Lung (tissue), 12 donors: ENCODE measurements around the gene ATP6V0D1. TPM values are rescaled to one million over a fixed set of nuclear protein-coding genes. Genes with fewer than 3 reads are reported as not detected.
"Not testable (repeated sequence)": the region's sequence is repeated elsewhere in the genome, so short reads cannot be mapped to it uniquely, and the experiment has no call there.

Experiments
- ATAC-seq: fragments of 200-7000 bp; cut with Tn5 transposase; one replicate; pipeline ENCODE4 v1.9.1; 2020; ENCODE audit warnings: moderate number of reproducible peaks; ENCODE audit not compliant: insufficient read depth, low FRiP score
- DNase-seq, 3 donors: peaks; one replicate each; pipeline ENCODE4 v3.0.0-alpha.2; 2013 to 2017
- H3K27ac ChIP-seq, 2 donors: one replicate each; pipeline ENCODE4 v1.5.1; 2013; ENCODE audit warnings: mild to moderate bottlenecking in 2 of 2, moderate library complexity in 2 of 2, control low read depth in 1 of 2, inconsistent platforms in 1 of 2, low read depth in 1 of 2, low read length in 1 of 2
- H3K27me3 ChIP-seq, 3 donors: one replicate each; pipeline ENCODE4 v1.5.1; 2013; ENCODE audit warnings: low read length in 2 of 3; ENCODE audit not compliant: control insufficient read depth in 3 of 3, insufficient read depth in 3 of 3
- H3K36me3 ChIP-seq, 4 donors: one replicate each; pipeline ENCODE4 v1.5.1; 2013; ENCODE audit warnings: low read length in 4 of 4, mild to moderate bottlenecking in 1 of 4, moderate library complexity in 1 of 4; ENCODE audit not compliant: control insufficient read depth in 4 of 4, insufficient read depth in 4 of 4
- H3K4me1 ChIP-seq, 5 donors: one replicate each; pipeline ENCODE4 v1.5.1; 2013; ENCODE audit warnings: low read length in 5 of 5, mild to moderate bottlenecking in 2 of 5, moderate library complexity in 1 of 5; ENCODE audit not compliant: control insufficient read depth in 5 of 5, insufficient read depth in 5 of 5
- H3K4me3 ChIP-seq: one replicate; pipeline ENCODE4 v1.5.1; 2013; ENCODE audit warnings: mild to moderate bottlenecking, control low read depth, moderate library complexity
- H3K9ac ChIP-seq, 2 donors: one replicate each; pipeline ENCODE4 v1.5.1; 2013; ENCODE audit warnings: low read length in 2 of 2, control low read depth in 1 of 2; ENCODE audit not compliant: insufficient read depth in 1 of 2
- H3K9me3 ChIP-seq, 4 donors: one replicate each; pipeline ENCODE4 v1.5.1; 2013; ENCODE audit warnings: low read length in 3 of 4, mild to moderate bottlenecking in 1 of 4, moderate library complexity in 1 of 4; ENCODE audit not compliant: control insufficient read depth in 4 of 4, insufficient read depth in 3 of 4
- WGBS, 2 donors: extraction: QIAGEN DNeasy Blood & Tissue Kit; methylation state at CpG; one replicate each; pipeline ENCODE4 v1.1.7; 2013; 5-methylcytosine and 5-hydroxymethylcytosine counted together
- polyA plus RNA-seq, 2 donors: library from polyadenylated mRNA; stranded (reverse); fragments of 200-250 nt; gene quantifications; one replicate each; pipeline ENCODE4 v1.2.1, GENCODE V29; 2013
- total RNA-seq, 2 donors: library from RNA; depleted of rRNA in 1 of 2; stranded (reverse); fragments of >200 nt in 1 of 2; gene quantifications; one replicate each; pipeline ENCODE4 v1.2.1, GENCODE V29; 2014 to 2021
- TF ChIP-seq, protein P1 (sequence below): IDR thresholded peaks from 2 replicates; pipeline ENCODE4 v1.5.1; 2012; ENCODE audit warnings: mild to moderate bottlenecking; ENCODE audit errors: control extremely low read depth, extremely low read depth
- donor health status: control.
- donor health status: control.
- donor health status: Bipolar disorder and iron deficiency.
- donor health status: healthy.
- donor health status: DM: yes; HTN: yes; CAD: no.

ATP6V0D1 gene
- total and polyA plus RNA-seq, 4 donors = 39.6 to 249 (median 136) TPM

DNA sequence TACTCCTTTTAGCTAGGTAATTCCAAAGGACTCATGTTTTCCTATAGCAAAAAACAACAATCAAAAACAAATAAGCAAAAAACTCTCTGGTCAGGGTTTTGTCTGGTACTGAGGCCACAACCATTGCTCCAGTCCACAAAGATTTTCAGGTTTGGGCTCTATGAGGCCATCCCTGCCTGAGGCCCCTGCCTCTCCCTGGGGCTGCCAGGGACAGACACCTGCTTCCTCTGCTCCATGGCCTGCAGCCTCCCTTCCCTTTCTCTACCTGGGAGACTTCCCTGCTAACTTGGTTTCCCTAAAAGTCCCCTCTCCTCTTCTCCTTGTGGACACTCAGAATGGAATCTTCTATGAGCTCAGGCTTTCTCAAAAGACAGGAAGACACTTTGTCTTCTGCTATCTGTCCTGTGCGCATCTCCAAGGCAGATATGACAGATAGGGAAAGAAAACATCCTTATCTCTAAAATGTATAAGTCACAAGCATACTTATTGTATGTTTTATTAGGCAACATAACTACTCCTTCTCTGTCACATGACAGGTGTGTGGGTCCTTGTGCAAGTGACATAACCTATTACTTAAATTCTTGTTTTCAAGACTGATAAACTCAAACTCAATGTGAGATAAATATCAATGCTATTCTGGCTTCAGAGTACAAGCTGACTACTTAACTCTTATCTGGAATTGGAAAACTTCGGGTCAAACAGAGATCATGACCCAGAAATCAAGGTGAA, 63.5 kb downstream of the ATP6V0D1 start:
- Histone ChIP-seq H3K9me3 (no peaks in the 10 kb centered on the region), H3K4me1 (peaks cover 0 to 10% (median 3%) of the 10 kb centered on the region in 5 donors), H3K27ac (no peak overlapping the region), H3K4me3 (no peak overlapping the region), H3K27me3 (no peaks in the 10 kb centered on the region), H3K9ac (no peak overlapping the region), H3K36me3 (peaks cover 0 to 3% (median 0%) of the 10 kb centered on the region in 4 donors)
- DNase-seq = no peak
- 75 to 85% methylated on average over 2 of the region's 2 CpGs for WGBS, 2 donors
- no peak for ATAC-seq
- TF ChIP-seq, protein P1, sequence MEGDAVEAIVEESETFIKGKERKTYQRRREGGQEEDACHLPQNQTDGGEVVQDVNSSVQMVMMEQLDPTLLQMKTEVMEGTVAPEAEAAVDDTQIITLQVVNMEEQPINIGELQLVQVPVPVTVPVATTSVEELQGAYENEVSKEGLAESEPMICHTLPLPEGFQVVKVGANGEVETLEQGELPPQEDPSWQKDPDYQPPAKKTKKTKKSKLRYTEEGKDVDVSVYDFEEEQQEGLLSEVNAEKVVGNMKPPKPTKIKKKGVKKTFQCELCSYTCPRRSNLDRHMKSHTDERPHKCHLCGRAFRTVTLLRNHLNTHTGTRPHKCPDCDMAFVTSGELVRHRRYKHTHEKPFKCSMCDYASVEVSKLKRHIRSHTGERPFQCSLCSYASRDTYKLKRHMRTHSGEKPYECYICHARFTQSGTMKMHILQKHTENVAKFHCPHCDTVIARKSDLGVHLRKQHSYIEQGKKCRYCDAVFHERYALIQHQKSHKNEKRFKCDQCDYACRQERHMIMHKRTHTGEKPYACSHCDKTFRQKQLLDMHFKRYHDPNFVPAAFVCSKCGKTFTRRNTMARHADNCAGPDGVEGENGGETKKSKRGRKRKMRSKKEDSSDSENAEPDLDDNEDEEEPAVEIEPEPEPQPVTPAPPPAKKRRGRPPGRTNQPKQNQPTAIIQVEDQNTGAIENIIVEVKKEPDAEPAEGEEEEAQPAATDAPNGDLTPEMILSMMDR = no peak

DNA sequence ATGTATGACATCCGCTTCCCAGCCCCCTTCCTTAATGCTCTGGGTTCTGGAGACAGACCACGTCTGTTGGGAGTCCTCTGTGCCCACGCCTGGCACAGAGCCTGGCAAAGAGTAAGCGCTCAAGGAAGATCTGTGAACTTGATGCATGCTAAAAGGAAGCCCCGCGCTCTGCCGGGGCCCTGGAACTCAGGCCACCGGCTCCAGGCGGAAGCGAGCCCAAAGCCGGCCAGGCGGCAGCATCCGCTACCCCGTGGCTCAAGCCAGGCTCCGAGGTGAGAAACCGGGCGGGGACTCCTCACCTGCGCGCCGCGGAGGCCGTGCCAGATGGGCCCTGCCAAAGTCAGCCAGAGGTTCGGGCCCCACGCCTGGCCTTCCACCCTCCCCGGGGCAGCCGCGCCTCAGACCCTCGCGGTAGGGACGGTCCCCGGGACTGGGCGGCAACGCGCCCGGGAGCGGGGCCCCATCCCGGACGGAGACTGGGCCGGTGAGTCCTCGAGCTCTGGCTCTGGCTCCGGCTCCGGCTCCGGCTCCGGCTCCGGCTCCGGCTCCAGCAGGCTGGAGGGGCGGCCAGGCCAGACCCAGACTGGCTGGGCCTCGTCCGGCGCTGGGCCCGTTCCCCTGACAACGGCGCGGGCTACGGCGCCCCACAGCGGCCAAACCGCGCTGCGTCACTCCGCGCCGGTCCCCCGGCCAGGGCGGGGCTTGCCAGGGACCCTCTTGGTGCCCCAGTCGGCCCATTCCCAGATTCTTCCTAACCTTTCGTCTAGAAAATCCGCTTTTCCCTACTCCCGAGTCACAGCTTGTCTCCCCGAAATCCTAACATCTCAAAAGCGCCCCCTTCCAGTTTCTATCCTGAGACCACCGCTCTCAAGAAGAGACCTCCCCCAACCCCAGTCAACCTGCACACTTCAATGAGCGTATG, 64.8 kb downstream of the ATP6V0D1 start, which contains the start of gene ZDHHC1:
TSS of gene ZDHHC1 (minus strand) at position 606 of the 922 bp plus-strand sequence. CDS start 8,702 bp downstream, outside the sequence.
- H3K9me3 ChIP-seq = no peaks in the 10 kb centered on the region
- 1 to 2% methylated on average over 70 to 73 of the region's 73 CpGs for WGBS, 2 donors
- DNase-seq (peak; percentile 74 to 84 (median 83)), ATAC-seq (peak; percentile 96)
- H3K27ac ChIP-seq = peak within 1 kb of the TSS; percentile 82 to 93
- peak within 1 kb of the TSS; percentile 56 to 89 for H3K9ac ChIP-seq
- TF ChIP-seq, protein P1 = peak; percentile 56
- H3K4me3 ChIP-seq = peak within 1 kb of the TSS; percentile 59
- H3K27me3 ChIP-seq = no peaks in the 10 kb centered on the region
- peaks cover 0 to 10% (median 2%) of the 10 kb centered on the region in 5 donors for H3K4me1 ChIP-seq
- peaks cover 0 to 3% (median 0%) of the 10 kb centered on the region in 4 donors for H3K36me3 ChIP-seq

DNA sequence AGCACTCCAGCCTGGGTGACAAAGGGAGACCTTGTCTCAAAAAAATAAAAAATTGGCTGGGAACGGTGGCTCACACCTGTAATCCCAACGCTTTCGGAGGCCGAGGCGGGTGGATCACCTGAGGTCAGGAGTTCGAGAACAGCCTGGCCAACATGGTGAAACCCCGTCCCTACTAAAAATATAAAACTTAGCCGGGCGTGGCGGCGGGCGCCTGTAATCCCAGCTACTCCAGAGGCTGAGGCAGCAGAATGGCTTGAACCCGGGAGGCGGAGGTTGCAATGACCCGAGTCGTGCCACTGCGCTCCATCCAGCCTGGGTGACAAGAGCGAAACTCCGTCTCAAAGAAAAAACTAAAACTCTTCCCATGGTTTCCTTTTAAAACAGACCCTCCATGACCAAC, 65.5 kb downstream of the ATP6V0D1 start:
- not testable (repeated sequence) for H3K27me3 ChIP-seq, DNase-seq, ATAC-seq

More for the DNA sequence above, 65.5 kb downstream of the ATP6V0D1 start:
- 94 to 96% methylated on average over 19 of the region's 19 CpGs for WGBS, 2 donors
- H3K9me3 ChIP-seq, H3K36me3 ChIP-seq: not testable (repeated sequence)
- peak overlapping the region; percentile 59 for H3K4me3 ChIP-seq
- H3K27ac ChIP-seq = peak overlapping the region; percentile 82 to 93
- peaks cover 0 to 10% (median 2%) of the 10 kb centered on the region in 5 donors for H3K4me1 ChIP-seq
- H3K9ac ChIP-seq = peak overlapping the region; percentile 56 to 89
